ENCODE data around the gene TOX2.

The TOX2 gene

GRCh38 chr20:43959079-43959919 is 44.6 kb downstream of the TOX2 start:
- no peak for DNase-seq

GRCh38 chr20:43959920-43960227 is 45.2 kb downstream of the TOX2 start:
- DNase-seq, result no peak

GRCh38 chr20:43960231-43960630 is 45.6 kb downstream of the TOX2 start:
- no peak for DNase-seq

GRCh38 chr20:43961116-43961515 is 46.5 kb downstream of the TOX2 start:
- no peak for DNase-seq

- no peak for DNase-seq
These were observed 47.2 kb downstream of the TOX2 start for GRCh38 chr20:43961541-43962471.

GRCh38 chr20:43962530-43962929 is 47.9 kb downstream of the TOX2 start:
- DNase-seq, result no peak

GRCh38 chr20:43963233-43963632 is 48.6 kb downstream of the TOX2 start:
- no peak for DNase-seq

GRCh38 chr20:43963872-43964791 is 49.5 kb downstream of the TOX2 start:
- no peak for DNase-seq

GRCh38 chr20:43968341-43969000 is 53.8 kb downstream of the TOX2 start:
- no peak for DNase-seq

- no peak for DNase-seq
These were observed 54.4 kb downstream of the TOX2 start for GRCh38 chr20:43969028-43969447.

GRCh38 chr20:43969501-43970182 is 55.0 kb downstream of the TOX2 start:
- DNase-seq, result no peak

GRCh38 chr20:43971267-43971666 is 56.6 kb downstream of the TOX2 start:
- DNase-seq, result no peak

- no peak for DNase-seq
These were observed 57.4 kb downstream of the TOX2 start for GRCh38 chr20:43972051-43972450.

- DNase-seq, result no peak
These were observed 58.0 kb downstream of the TOX2 start for GRCh38 chr20:43972692-43973091.

- no peak for DNase-seq
These were observed 58.6 kb downstream of the TOX2 start for GRCh38 chr20:43973231-43973630.

GRCh38 chr20:43973671-43974450 is 59.2 kb downstream of the TOX2 start:
- no peak for DNase-seq

GRCh38 chr20:43974695-43975094 is 60.0 kb downstream of the TOX2 start:
- no peak for DNase-seq

GRCh38 chr20:43975096-43975768 is 60.6 kb downstream of the TOX2 start:
- DNase-seq, result no peak

GRCh38 chr20:43976547-43976946 is 61.9 kb downstream of the TOX2 start:
- no peak for DNase-seq

GRCh38 chr20:43977252-43977651 is 62.6 kb downstream of the TOX2 start:
- DNase-seq, result no peak

All from NCI-H524 treated with DMSO at 0.1 percent for 48 hours (cell line).